ENCODE data around the gene SFSWAP. TPM values are rescaled to one million over a fixed set of nuclear protein-coding genes. Genes with fewer than 3 reads are reported as not detected.

The SFSWAP gene
- polyA plus RNA-seq, 2 of the 4 experiments (the other 2 are of a cell fraction) = 21.8 to 23.5 TPM

DNA sequence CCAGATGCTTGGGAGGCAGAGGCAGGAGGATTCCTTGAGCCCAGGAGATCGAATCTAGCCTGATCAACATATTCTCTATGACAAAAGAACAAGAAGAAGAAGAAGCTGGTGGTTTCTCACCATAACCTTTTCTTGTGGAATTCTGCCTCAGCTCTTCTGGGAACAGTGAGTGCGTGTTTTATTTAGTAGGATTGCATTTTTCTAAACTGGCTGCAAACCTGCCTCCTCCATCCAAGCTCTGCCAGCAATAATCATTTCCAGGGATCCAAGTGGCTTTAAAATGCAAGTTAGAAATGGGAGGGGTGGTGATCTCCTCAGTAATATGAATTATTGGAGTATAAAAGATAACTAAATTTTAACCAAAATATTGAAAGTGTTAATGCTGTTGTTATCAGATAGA is 71.2 kb downstream of the SFSWAP start:
- no peak overlapping the region for H3K27ac ChIP-seq
- DNase-seq (ENCODE audit: low read depth in 1 of 2, low spot score in 1 of 2) = no peak
- no peak overlapping the region for H3K4me3 ChIP-seq
- ATAC-seq = no peak
- 94% methylated on average over 2 of the region's 2 CpGs for WGBS (ENCODE audit: missing lambda C conversion rate)
- no peak overlapping the region for H3K4me2 ChIP-seq
- POLR2A ChIA-PET = no interaction called here
- TF ChIP-seq CEBPB (IDR thresholded peaks at IDR 0.05) = no peak
- no peak for TF ChIP-seq GATA3 (IDR thresholded peaks at IDR 0.05; ENCODE audit: borderline replicate concordance)
- no peak for TF ChIP-seq FOXS1 (CRISPR knock-in tag; IDR thresholded peaks at IDR 0.05)
- no peak for TF ChIP-seq BHLHE40 (IDR thresholded peaks at IDR 0.05; ENCODE audit: low read depth, low read length)
- TF ChIP-seq JUN (IDR thresholded peaks at IDR 0.05) = no peak
- no peak for TF ChIP-seq KDM1A (IDR thresholded peaks at IDR 0.05; ENCODE audit: low read depth)
- TF ChIP-seq, protein P1, sequence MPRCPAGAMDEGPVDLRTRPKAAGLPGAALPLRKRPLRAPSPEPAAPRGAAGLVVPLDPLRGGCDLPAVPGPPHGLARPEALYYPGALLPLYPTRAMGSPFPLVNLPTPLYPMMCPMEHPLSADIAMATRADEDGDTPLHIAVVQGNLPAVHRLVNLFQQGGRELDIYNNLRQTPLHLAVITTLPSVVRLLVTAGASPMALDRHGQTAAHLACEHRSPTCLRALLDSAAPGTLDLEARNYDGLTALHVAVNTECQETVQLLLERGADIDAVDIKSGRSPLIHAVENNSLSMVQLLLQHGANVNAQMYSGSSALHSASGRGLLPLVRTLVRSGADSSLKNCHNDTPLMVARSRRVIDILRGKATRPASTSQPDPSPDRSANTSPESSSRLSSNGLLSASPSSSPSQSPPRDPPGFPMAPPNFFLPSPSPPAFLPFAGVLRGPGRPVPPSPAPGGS (IDR thresholded peaks at IDR 0.05) = no peak
- no peak for FAIRE-seq
- CTCF ChIA-PET = interaction anchor here (1.4 kb wide), 1 partner anchor 20 kb away, joined by 3 read pairs; no protein-coding TSS in a partner anchor
- no peaks in the 10 kb centered on the region for H3K9me3 ChIP-seq
- H3K4me1 ChIP-seq = peaks cover 19% of the 10 kb centered on the region

GRCh38 chr12:131783915-131784541 is 73.1 kb downstream of the SFSWAP start:
- CTCF ChIA-PET = interaction anchor here (0.7 to 2.0 kb wide), 5 partner anchors 29 to 668 kb away, joined by 3 to 9 read pairs (median 4); no protein-coding TSS in a partner anchor
- ATAC-seq (peak; percentile 69 to 78), DNase-seq (ENCODE audit: low read depth in 1 of 2, low spot score in 1 of 2) (peak; percentile 62 to 75), FAIRE-seq (peak; percentile 46)
- Histone ChIP-seq H3K4me2 (peak overlapping the region; percentile 74), H3K9me3 (no peaks in the 10 kb centered on the region), H3K27ac (peak overlapping the region; percentile 35 to 83), H3K4me1 (peaks cover 19% of the 10 kb centered on the region), H3K4me3 (no peak overlapping the region)
- POLR2A ChIA-PET = interaction anchor here (1.4 kb wide), 1 partner anchor 73 kb away, joined by 4 read pairs; the partner anchor contains the start of gene SFSWAP
- TF ChIP-seq, protein P2, sequence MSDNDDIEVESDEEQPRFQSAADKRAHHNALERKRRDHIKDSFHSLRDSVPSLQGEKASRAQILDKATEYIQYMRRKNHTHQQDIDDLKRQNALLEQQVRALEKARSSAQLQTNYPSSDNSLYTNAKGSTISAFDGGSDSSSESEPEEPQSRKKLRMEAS (IDR thresholded peaks at IDR 0.05) = peak; percentile 35; the same call in 1 of the 2 replicates
- TF ChIP-seq KDM1A (IDR thresholded peaks at IDR 0.05; ENCODE audit: low read depth) (no peak), FOSL2 (IDR thresholded peaks at IDR 0.05) (peak; percentile 16; the same call in 1 of the 2 replicates), FOSL2 (CRISPR knock-in tag; IDR thresholded peaks at IDR 0.05) (peak; percentile 90), NR3C1 (IDR thresholded peaks at IDR 0.05) (no peak), NFE2L2 (conservative IDR thresholded peaks at IDR 0.05; ENCODE audit: low read length) (peak; percentile 25; the same call in 1 of the 2 replicates), MAFK (IDR thresholded peaks at IDR 0.05; ENCODE audit: partially characterized antibody) (peak; percentile 76)
- 3% methylated on average over 10 of the region's 10 CpGs for WGBS (ENCODE audit: missing lambda C conversion rate)

GRCh38 chr12:131784909-131785762 is 74.2 kb downstream of the SFSWAP start:
- FAIRE-seq = no peak
- DNase-seq (ENCODE audit: low read depth in 1 of 2, low spot score in 1 of 2) = no peak
- CTCF ChIA-PET = interaction anchor here (0.7 to 2.0 kb wide), 7 partner anchors 30 to 869 kb away, joined by 3 to 9 read pairs (median 3); no protein-coding TSS in a partner anchor
- 95% methylated on average over 30 of the region's 30 CpGs for WGBS (ENCODE audit: missing lambda C conversion rate)
- no peak for ATAC-seq
- TF ChIP-seq ZFP36 (IDR thresholded peaks at IDR 0.05; ENCODE audit: borderline replicate concordance, partially characterized antibody) = no peak
- no peak for TF ChIP-seq ESRRA (IDR thresholded peaks at IDR 0.05; ENCODE audit: borderline replicate concordance, low read length)
- TF ChIP-seq HOXB5 (CRISPR knock-in tag; IDR thresholded peaks at IDR 0.05) = no peak
- TF ChIP-seq REST (IDR thresholded peaks at IDR 0.05) = no peak
- no peak for TF ChIP-seq ELK1 (IDR thresholded peaks at IDR 0.05; ENCODE audit: low read depth, low read length)
- TF ChIP-seq CBX2 (IDR thresholded peaks at IDR 0.05; ENCODE audit: borderline replicate concordance, low read depth) = no peak
- TF ChIP-seq FOSL2 (IDR thresholded peaks at IDR 0.05) = no peak
- TF ChIP-seq FOSL2 (CRISPR knock-in tag; IDR thresholded peaks at IDR 0.05) = no peak
- TF ChIP-seq RAD21 (conservative IDR thresholded peaks at IDR 0.05 in 1 of 2, IDR thresholded peaks at IDR 0.05 in 1 of 2) = no peak
- Histone ChIP-seq H3K27ac (peak overlapping the region in 1 of 2 experiments; percentile 83; a peak in 4 of 6 replicates), H3K4me3 (no peak overlapping the region), H3K4me1 (peaks cover 19% of the 10 kb centered on the region), H3K4me2 (no peak overlapping the region), H3K9me3 (no peaks in the 10 kb centered on the region)
- POLR2A ChIA-PET = interaction anchor here (1.4 kb wide), 1 partner anchor 74 kb away, joined by 4 read pairs; the partner anchor contains the start of gene SFSWAP

Data from A549 (cell line).